Mesenteric fat pad (tissue), 1 donor: Measurements from ENCODE around the gene ZC3H4. TPM values are rescaled to one million over a fixed set of nuclear protein-coding genes. Genes with fewer than 3 reads are reported as not detected.
"Not testable (repeated sequence)": the region's sequence is repeated elsewhere in the genome, so short reads cannot be mapped to it uniquely, and the experiment has no call there.

Experiments
- DNase-seq: peaks from one replicate; pipeline ENCODE4 v3.0.0-alpha.2; 2020; ENCODE audit warnings: low spot score
- long read RNA-seq: library from polyadenylated mRNA; unstranded; transcript quantifications from one replicate; pipeline ENCODE4 v2.0.0, GENCODE V29; 2020
- total RNA-seq: library from RNA; stranded (reverse); fragmentation: NEBNext Ultra II Directional; extraction: Animal tissue kit (Norgen Biotek cat#: 25700); gene quantifications from one replicate; pipeline ENCODE4 v1.2.1, GENCODE V29; 2021
- donor health status: DM: yes; HTN: yes; CAD: no.

Gene ZC3H4
- 30.2 TPM for total RNA-seq
- long read RNA-seq, partial matches to known transcripts: 0 of 31 reads
- long read RNA-seq, other reads (novel, unspliced or antisense): 31 of 31 reads

GRCh38 chr19:47112997-47113849, at the start of gene ZC3H4:
TSS of gene ZC3H4 (minus strand) at chr19:47113776. CDS start at chr19:47112584, 1,192 bp downstream.
- peak; percentile 99 for DNase-seq

- DNase-seq: no peak
Measured at GRCh38 chr19:47161876-47162489, 48.4 kb upstream of the ZC3H4 start.

- DNase-seq: peak; percentile 0
Measured at GRCh38 chr19:47158879-47159503, 45.4 kb upstream of the ZC3H4 start.

GRCh38 chr19:47158367-47158791, 44.8 kb upstream of the ZC3H4 start:
- no peak for DNase-seq

GRCh38 chr19:47157431-47158321, 44.1 kb upstream of the ZC3H4 start:
- no peak for DNase-seq

GRCh38 chr19:47156861-47157430, 43.4 kb upstream of the ZC3H4 start:
- DNase-seq: no peak

GRCh38 chr19:47155148-47155547, 41.6 kb upstream of the ZC3H4 start:
- no peak for DNase-seq

- DNase-seq: no peak
Measured at GRCh38 chr19:47153266-47153665, 39.7 kb upstream of the ZC3H4 start.

- DNase-seq: no peak
Measured at GRCh38 chr19:47152632-47153031, 39.1 kb upstream of the ZC3H4 start.

- DNase-seq: no peak
Measured at GRCh38 chr19:47152205-47152604, 38.6 kb upstream of the ZC3H4 start.

- DNase-seq: no peak
Measured at GRCh38 chr19:47151627-47152026, 38.1 kb upstream of the ZC3H4 start.

GRCh38 chr19:47146920-47147319, 33.3 kb upstream of the ZC3H4 start:
- DNase-seq: no peak

- no peak for DNase-seq
Measured at GRCh38 chr19:47145639-47146486, 32.3 kb upstream of the ZC3H4 start.

GRCh38 chr19:47144630-47145029, 31.1 kb upstream of the ZC3H4 start:
- no peak for DNase-seq

- DNase-seq: no peak
Measured at GRCh38 chr19:47143322-47144073, 29.9 kb upstream of the ZC3H4 start.

- DNase-seq: no peak
Measured at GRCh38 chr19:47142779-47143178, 29.2 kb upstream of the ZC3H4 start.

- DNase-seq: no peak
Measured at GRCh38 chr19:47141695-47142094, 28.1 kb upstream of the ZC3H4 start.

GRCh38 chr19:47141252-47141651, 27.7 kb upstream of the ZC3H4 start:
- DNase-seq: not testable (repeated sequence)

- no peak for DNase-seq
Measured at GRCh38 chr19:47135156-47135555, 21.6 kb upstream of the ZC3H4 start.
